Pancreas (tissue), 10 donors: ENCODE measurements around the gene INHBC. TPM values are rescaled to one million over a fixed set of nuclear protein-coding genes. Genes with fewer than 3 reads are reported as not detected.
"Not testable (repeated sequence)": the region's sequence is repeated elsewhere in the genome, so short reads cannot be mapped to it uniquely, and the experiment has no call there.

Source experiments
- ATAC-seq, 4 donors: fragments of 200-7000 bp; cut with Tn5 transposase; one replicate each; pipeline versions ENCODE4 v1.8.0 to v1.9.1; 2020; ENCODE audit warnings: mild to moderate bottlenecking in 4 of 4, moderate library complexity in 4 of 4
- DNase-seq, 6 donors: peaks; one replicate each; pipeline ENCODE4 v3.0.0-alpha.2; 2020
- FAIRE-seq: peaks from 2 replicates; lab custom pipeline; 2012; peaks lifted over from hg19 to GRCh38; lab: Jason Lieb, UNC
- H3K27ac ChIP-seq, 4 donors: fragments of 200-600 bp; sonication (generic); 1 replicate in 3 of 4; 2 replicates in 1 of 4; pipeline versions ENCODE4 v1.5.0 to v1.8.0; 2020
- H3K27me3 ChIP-seq, 4 donors: fragments of 200-600 bp; one replicate each; pipeline ENCODE4 v1.8.0; 2021
- H3K36me3 ChIP-seq, 3 donors: fragments of 200-600 bp; sonication (generic) in 1 of 3; one replicate each; pipeline versions ENCODE4 v1.5.0 to v1.8.0; 2020 to 2021
- H3K4me1 ChIP-seq, 3 donors: fragments of 200-600 bp; one replicate each; pipeline ENCODE4 v1.8.0; 2021
- H3K4me3 ChIP-seq, 4 donors: fragments of 200-600 bp; sonication (generic) in 2 of 4; one replicate each; pipeline versions ENCODE4 v1.5.0 to v1.8.0; 2020 to 2021
- H3K9me3 ChIP-seq, 4 donors: fragments of 200-600 bp; one replicate each; pipeline ENCODE4 v1.8.0; 2021
- WGBS, 2 donors: extraction: QIAGEN DNeasy Blood & Tissue Kit; methylation state at CpG; one replicate each; pipeline ENCODE4 v1.1.7; 2013; 5-methylcytosine and 5-hydroxymethylcytosine counted together
- intact Hi-C, 3 donors: fragments of 100-400 bp; cut with DNase I; formaldehyde crosslinking; loops; one replicate each; pipeline versions ENCODE4 v1.11.1 to v1.14.2; 2022
- polyA plus RNA-seq, 2 donors: library from polyadenylated mRNA; stranded (reverse); fragments of 200-250 nt; gene quantifications; one replicate each; pipeline ENCODE4 v1.2.3, GENCODE V29; 2013
- total RNA-seq, 6 donors: library from RNA; stranded (reverse); fragmentation: NEBNext Ultra II Directional in 4 of 6; extraction: Animal tissue kit (Norgen Biotek cat#: 25700) in 4 of 6; gene quantifications; one replicate each; pipeline versions ENCODE4 v1.2.1 to v1.2.4, GENCODE V29; 2021 to 2023
- TF ChIP-seq, protein P1 (sequence below), 4 donors: fragments of 200-600 bp; sonication (generic) in 3 of 4; IDR thresholded peaks; one replicate each; pipeline versions ENCODE4 v1.5.0 to v1.8.0; 2021; ENCODE audit warnings: antibody characterized with exemption in 4 of 4
- donor health status: healthy with polysubstance abuse.
- donor health status: DM: no; HTN: no; CAD: no; lungs with moderate emphysema.
- donor health status: DM: no; HTN: no; CAD: no.
- donor health status: control.
- donor health status: control.
- donor health status: Bipolar disorder and iron deficiency.
- donor health status: DM: yes; HTN: yes; CAD: no.
- donor health status: DM: no; HTN: no; CAD: no.
- donor health status: DM: no; HTN: no; CAD: no.
- donor health status: DM: yes; HTN: yes; CAD: no.

INHBC gene
- total and polyA plus RNA-seq, 8 donors, result 0.09 TPM; not detected in 6

DNA sequence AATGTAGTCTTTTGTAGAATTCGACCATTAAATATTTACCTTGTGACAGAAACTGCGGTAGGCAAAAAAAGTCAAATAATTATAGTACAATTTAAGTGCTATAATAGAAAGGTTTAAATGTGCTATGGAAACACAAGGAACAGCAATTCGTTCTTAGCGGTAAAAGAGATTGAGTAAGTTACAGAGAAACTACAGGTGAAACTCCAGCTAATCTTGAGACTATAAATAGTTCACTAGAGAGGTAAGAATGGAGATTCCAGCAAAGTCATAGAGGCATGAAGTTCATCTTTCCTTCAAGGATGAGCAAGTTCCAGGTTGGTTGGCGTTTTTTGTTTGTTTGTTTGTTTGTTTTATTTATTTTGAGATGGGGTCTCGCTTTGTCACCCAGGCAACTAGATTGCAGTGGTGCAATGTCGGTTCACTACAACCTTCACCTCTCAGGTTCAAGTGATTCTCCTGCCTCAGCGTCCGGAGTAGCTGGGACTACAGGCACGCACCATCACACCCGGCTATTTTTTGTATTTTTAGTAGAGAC lies 2.9 kb upstream of the INHBC start:
- DNase-seq (no peak), FAIRE-seq (no peak), ATAC-seq (no peak)
- no peaks in the 10 kb centered on the region for H3K36me3 ChIP-seq
- peak overlapping the region in 3 of 4 donors; percentile 8 to 68 (median 52) for H3K4me3 ChIP-seq
- intact Hi-C loops, result no loop called here
- H3K9me3 ChIP-seq, result no peaks in the 10 kb centered on the region
- TF ChIP-seq, protein P1, sequence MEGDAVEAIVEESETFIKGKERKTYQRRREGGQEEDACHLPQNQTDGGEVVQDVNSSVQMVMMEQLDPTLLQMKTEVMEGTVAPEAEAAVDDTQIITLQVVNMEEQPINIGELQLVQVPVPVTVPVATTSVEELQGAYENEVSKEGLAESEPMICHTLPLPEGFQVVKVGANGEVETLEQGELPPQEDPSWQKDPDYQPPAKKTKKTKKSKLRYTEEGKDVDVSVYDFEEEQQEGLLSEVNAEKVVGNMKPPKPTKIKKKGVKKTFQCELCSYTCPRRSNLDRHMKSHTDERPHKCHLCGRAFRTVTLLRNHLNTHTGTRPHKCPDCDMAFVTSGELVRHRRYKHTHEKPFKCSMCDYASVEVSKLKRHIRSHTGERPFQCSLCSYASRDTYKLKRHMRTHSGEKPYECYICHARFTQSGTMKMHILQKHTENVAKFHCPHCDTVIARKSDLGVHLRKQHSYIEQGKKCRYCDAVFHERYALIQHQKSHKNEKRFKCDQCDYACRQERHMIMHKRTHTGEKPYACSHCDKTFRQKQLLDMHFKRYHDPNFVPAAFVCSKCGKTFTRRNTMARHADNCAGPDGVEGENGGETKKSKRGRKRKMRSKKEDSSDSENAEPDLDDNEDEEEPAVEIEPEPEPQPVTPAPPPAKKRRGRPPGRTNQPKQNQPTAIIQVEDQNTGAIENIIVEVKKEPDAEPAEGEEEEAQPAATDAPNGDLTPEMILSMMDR (IDR thresholded peaks at IDR 0.05), result no peak
- H3K27me3 ChIP-seq, result no peaks in the 10 kb centered on the region
- peak overlapping the region; percentile 67 to 96 (median 87) for H3K27ac ChIP-seq
- peaks cover 0 to 7% (median 6%) of the 10 kb centered on the region in 3 donors for H3K4me1 ChIP-seq
- WGBS, 2 donors, result 49 to 51% methylated on average over 11 of the region's 11 CpGs

DNA sequence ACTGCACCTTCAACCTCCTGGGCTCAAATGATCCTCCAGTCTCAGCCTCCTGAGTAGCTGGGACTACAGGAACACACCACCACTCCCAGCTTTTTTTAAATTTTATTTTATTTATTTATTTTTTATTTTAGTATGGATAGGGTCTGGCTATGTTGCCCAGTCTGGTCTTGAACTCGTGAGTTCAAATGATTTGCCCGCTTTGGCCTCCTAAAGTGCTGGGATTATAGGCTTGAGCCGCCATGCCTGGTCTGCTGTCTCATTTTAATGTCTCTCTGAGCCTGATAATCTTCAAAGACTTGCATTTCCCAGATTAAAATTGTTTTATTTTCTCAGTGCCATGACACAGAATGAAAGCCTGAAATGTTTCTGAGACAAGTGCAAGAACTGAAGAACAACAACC lies 1.2 kb upstream of the INHBC start:
- no peaks in the 10 kb centered on the region for H3K9me3 ChIP-seq
- H3K4me3 ChIP-seq, result no peak overlapping the region
- WGBS, 2 donors, result 83 to 98% methylated on average over 3 of the region's 3 CpGs
- H3K27ac ChIP-seq, result no peak overlapping the region
- TF ChIP-seq, protein P1 (IDR thresholded peaks at IDR 0.05), result no peak
- intact Hi-C loops, result no loop called here
- no peaks in the 10 kb centered on the region for H3K36me3 ChIP-seq
- H3K4me1 ChIP-seq, result peaks cover 0 to 7% (median 6%) of the 10 kb centered on the region in 3 donors
- ATAC-seq, result no peak
- H3K27me3 ChIP-seq, result no peaks in the 10 kb centered on the region
- no peak for DNase-seq
- FAIRE-seq, result no peak

- ATAC-seq, result no peak
- 61 to 77% methylated on average over 4 of the region's 4 CpGs for WGBS, 2 donors
Observed at GRCh38 chr12:57435293-57435692, 709 bp downstream of the INHBC start.

GRCh38 chr12:57438400-57438799 lies 3.8 kb downstream of the INHBC start:
- H3K4me1 ChIP-seq, result no peaks in the 10 kb centered on the region
- ATAC-seq (no peak), DNase-seq (no peak), FAIRE-seq (no peak)
- H3K9me3 ChIP-seq, result no peaks in the 10 kb centered on the region
- intact Hi-C loops, result no loop called here
- TF ChIP-seq, protein P1 (IDR thresholded peaks at IDR 0.05), result no peak
- no peaks in the 10 kb centered on the region for H3K36me3 ChIP-seq
- H3K4me3 ChIP-seq, result no peak overlapping the region
- 60 to 72% methylated on average over 1 of the region's 1 CpG for WGBS, 2 donors
- H3K27me3 ChIP-seq, result no peaks in the 10 kb centered on the region
- no peak overlapping the region for H3K27ac ChIP-seq

More at GRCh38 chr12:57435293-57435692, 709 bp downstream of the INHBC start:
- no peaks in the 10 kb centered on the region for H3K9me3 ChIP-seq
- TF ChIP-seq, protein P1 (IDR thresholded peaks at IDR 0.05), result no peak
- peaks cover 0 to 6% (median 4%) of the 10 kb centered on the region in 3 donors for H3K4me1 ChIP-seq
- no peak for DNase-seq
- H3K36me3 ChIP-seq, result no peaks in the 10 kb centered on the region
- FAIRE-seq, result no peak
- no peaks in the 10 kb centered on the region for H3K27me3 ChIP-seq
- intact Hi-C loops, result no loop called here
- no peak overlapping the region for H3K27ac ChIP-seq
- no peak overlapping the region for H3K4me3 ChIP-seq

- TF ChIP-seq, protein P1 (IDR thresholded peaks at IDR 0.05), result no peak
- 66 to 72% methylated on average over 4 of the region's 4 CpGs for WGBS, 2 donors
- Histone ChIP-seq H3K27ac (no peak overlapping the region), H3K27me3 (no peaks in the 10 kb centered on the region), H3K4me3 (no peak overlapping the region), H3K9me3 (no peaks in the 10 kb centered on the region), H3K36me3 (no peaks in the 10 kb centered on the region), H3K4me1 (no peaks in the 10 kb centered on the region)
- FAIRE-seq, result no peak
- no peak for DNase-seq
- ATAC-seq, result no peak
- intact Hi-C loops, result no loop called here
Observed at GRCh38 chr12:57439762-57440266, 5.2 kb downstream of the INHBC start.

GRCh38 chr12:57441393-57441792 lies 6.8 kb downstream of the INHBC start:
- H3K27ac ChIP-seq, H3K9me3 ChIP-seq, intact Hi-C loops, H3K27me3 ChIP-seq, H3K36me3 ChIP-seq, DNase-seq, H3K4me3 ChIP-seq, FAIRE-seq, H3K4me1 ChIP-seq, ATAC-seq: not testable (repeated sequence)
- WGBS, 2 donors, result 79 to 80% methylated on average over 2 of the region's 2 CpGs
